HepG2 (cell line): ENCODE results near the gene GARS1.

Source experiments
- FOXK2 ChIP-seq: fragments of 450-650 bp; IDR thresholded peaks from 2 replicates; pipeline ENCODE4 v1.6.1; 2016
- NR2C2 ChIP-seq: sonication (generic); formaldehyde crosslinking; IDR thresholded peaks from 2 replicates; pipeline ENCODE4 v1.4.0; 2020; ENCODE audit warnings: missing genetic modification reagents, mild to moderate bottlenecking, moderate library complexity, borderline replicate concordance
- PCBP2 ChIP-seq: fragments of 200-400 bp; formaldehyde crosslinking; optimal IDR thresholded peaks from 2 replicates; pipeline ENCODE3; 2018; ENCODE audit warnings: low read length, low read depth; ENCODE audit not compliant: poor library complexity, severe bottlenecking
- ZFP90 ChIP-seq: sonication (generic); formaldehyde crosslinking; IDR thresholded peaks from 2 replicates; pipeline ENCODE4 v1.8.0; 2022; ENCODE audit warnings: missing genetic modification reagents, mild to moderate bottlenecking, inconsistent platforms, borderline replicate concordance
- ZNF616 ChIP-seq: sonication (generic); formaldehyde crosslinking; IDR thresholded peaks from 2 replicates; pipeline ENCODE4 v1.5.0; 2020; ENCODE audit warnings: low read depth, mild to moderate bottlenecking, missing genetic modification reagents
- ZNF660 ChIP-seq: sonication (generic); formaldehyde crosslinking; IDR thresholded peaks from 2 replicates; pipeline ENCODE4 v1.5.1; 2020; ENCODE audit warnings: mild to moderate bottlenecking, low read depth, missing genetic modification reagents, borderline replicate concordance
- TF ChIP-seq, protein P1 (sequence below): sonication (generic); formaldehyde crosslinking; IDR thresholded peaks from 2 replicates; pipeline ENCODE4 v1.8.0; 2022; ENCODE audit warnings: missing genetic modification reagents, mild to moderate bottlenecking, moderate library complexity, borderline replicate concordance
- TF ChIP-seq, protein P2 (sequence below): sonication (generic); formaldehyde crosslinking; IDR thresholded peaks from 2 replicates; pipeline ENCODE4 v1.4.0; 2020; ENCODE audit warnings: mild to moderate bottlenecking, missing genetic modification reagents

DNA sequence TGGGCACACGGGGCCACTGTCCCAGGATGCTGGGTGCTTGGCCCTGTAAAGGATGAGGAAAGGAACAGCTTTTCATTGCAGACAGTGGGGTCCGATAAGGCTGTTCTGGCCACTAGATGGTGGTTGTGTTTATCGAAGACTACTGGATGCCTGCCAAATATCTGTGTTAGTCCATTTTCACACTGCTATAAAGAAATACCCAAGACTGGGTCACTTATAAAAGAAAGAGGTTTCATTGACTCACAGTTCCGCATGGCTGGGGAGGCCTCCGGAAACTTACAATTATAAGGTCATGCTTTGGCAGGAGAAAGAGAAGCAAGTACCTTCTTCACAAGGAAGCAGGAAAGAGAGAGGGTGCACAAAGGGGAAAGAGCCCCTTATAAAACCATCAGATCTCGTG lies 32.2 kb upstream of the GARS1 start:
- TF ChIP-seq ZFP90 (CRISPR knock-in tag) (no peak), NR2C2 (CRISPR knock-in tag) (no peak), PCBP2 (no peak), FOXK2 (no peak), ZNF660 (CRISPR knock-in tag) (no peak), ZNF616 (CRISPR knock-in tag) (no peak)
- TF ChIP-seq, protein P1, sequence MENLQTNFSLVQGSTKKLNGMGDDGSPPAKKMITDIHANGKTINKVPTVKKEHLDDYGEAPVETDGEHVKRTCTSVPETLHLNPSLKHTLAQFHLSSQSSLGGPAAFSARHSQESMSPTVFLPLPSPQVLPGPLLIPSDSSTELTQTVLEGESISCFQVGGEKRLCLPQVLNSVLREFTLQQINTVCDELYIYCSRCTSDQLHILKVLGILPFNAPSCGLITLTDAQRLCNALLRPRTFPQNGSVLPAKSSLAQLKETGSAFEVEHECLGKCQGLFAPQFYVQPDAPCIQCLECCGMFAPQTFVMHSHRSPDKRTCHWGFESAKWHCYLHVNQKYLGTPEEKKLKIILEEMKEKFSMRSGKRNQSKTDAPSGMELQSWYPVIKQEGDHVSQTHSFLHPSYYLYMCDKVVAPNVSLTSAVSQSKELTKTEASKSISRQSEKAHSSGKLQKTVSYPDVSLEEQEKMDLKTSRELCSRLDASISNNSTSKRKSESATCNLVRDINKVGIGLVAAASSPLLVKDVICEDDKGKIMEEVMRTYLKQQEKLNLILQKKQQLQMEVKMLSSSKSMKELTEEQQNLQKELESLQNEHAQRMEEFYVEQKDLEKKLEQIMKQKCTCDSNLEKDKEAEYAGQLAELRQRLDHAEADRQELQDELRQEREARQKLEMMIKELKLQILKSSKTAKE (CRISPR knock-in tag), result no peak
- TF ChIP-seq, protein P2, sequence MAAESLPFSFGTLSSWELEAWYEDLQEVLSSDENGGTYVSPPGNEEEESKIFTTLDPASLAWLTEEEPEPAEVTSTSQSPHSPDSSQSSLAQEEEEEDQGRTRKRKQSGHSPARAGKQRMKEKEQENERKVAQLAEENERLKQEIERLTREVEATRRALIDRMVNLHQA, result no peak
